HG03432 (cell line): ENCODE results near the gene C14orf39.
A peak's percentile ranks its signal among the peaks of the same experiment; 100 is the strongest.

Experiments used
- ATAC-seq: cut with Tn5 transposase; IDR thresholded peaks from one replicate; pipeline ENCODE4 v1.9.1; 2021; ENCODE audit warnings: mild to moderate bottlenecking, moderate library complexity; ENCODE audit not compliant: unreplicated experiment

The C14orf39 gene, protein sequence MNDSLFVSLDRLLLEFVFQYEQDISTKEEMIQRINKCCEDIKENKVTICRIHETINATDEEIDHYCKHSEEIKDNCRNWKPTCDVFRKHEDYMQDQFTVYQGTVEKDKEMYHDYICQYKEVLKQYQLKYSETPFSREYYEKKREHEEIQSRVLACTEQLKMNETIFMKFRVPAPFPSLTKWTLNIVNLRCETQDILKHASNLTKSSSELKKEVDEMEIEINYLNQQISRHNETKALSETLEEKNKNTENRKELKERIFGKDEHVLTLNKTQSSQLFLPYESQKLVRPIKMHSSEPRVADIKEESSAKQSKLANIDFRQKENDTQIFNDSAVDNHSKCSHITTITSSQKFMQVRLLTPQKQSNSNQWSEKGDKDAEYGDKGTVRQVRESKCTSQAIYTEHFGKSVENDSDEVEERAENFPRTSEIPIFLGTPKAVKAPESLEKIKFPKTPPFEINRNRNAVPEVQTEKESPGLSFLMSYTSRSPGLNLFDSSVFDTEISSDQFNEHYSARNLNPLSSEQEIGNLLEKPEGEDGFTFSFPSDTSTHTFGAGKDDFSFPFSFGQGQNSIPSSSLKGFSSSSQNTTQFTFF

DNA sequence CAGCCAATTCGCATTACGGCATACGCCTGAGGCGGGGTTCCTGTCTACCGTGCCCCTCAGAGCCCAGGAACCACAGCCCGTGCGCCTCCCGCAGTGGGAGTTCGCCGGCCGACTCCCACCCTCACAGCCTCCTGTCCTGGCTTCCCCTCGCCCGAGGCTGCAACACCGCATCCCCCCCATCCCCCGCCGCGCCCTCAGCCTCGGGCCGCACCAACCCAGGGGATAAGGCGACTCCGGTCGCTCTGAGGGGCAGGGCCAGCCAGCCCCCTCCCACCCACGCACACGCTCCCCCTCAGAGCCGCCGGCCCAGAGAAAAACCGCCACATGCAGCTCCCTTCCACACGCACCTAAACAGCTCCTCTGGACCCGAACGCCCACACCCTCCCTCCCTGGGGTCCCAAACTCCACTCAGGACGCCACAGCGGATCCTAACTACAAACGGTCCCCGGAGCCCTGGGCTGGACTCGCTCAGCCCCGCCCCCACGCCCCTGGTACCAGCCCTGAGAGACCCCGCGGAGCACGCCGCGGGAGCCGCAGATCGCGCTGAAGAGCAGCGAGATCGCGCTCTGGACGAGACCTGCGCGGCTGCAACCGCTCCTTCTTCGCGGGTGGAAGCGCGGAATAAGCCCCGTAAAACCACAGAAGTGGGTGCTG lies at the start of gene C14orf39:
Gene C14orf39, minus strand, starts transcription at position 466 of the 654 bp plus-strand sequence. CDS start 985 bp downstream, outside the sequence.
- ATAC-seq: no peak

DNA sequence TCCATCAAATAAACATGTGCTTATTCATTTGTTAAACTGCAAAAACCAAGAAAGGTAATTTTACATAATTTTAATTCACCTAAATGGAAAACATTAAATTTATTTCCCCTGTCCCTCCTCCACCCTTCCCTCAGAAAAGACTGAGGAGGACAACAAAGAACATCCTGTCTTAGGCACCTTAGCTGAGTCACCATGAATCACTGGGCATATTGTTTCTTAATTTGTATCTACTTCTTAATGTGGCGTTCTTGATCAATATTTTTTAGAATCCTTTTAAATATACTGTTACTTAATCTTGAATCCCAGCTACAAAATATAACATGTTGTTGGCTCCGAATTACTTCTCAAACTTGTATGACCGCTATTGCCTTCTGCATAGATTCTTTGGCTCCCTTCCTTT lies 46.6 kb upstream of the C14orf39 start:
- ATAC-seq: no peak

DNA sequence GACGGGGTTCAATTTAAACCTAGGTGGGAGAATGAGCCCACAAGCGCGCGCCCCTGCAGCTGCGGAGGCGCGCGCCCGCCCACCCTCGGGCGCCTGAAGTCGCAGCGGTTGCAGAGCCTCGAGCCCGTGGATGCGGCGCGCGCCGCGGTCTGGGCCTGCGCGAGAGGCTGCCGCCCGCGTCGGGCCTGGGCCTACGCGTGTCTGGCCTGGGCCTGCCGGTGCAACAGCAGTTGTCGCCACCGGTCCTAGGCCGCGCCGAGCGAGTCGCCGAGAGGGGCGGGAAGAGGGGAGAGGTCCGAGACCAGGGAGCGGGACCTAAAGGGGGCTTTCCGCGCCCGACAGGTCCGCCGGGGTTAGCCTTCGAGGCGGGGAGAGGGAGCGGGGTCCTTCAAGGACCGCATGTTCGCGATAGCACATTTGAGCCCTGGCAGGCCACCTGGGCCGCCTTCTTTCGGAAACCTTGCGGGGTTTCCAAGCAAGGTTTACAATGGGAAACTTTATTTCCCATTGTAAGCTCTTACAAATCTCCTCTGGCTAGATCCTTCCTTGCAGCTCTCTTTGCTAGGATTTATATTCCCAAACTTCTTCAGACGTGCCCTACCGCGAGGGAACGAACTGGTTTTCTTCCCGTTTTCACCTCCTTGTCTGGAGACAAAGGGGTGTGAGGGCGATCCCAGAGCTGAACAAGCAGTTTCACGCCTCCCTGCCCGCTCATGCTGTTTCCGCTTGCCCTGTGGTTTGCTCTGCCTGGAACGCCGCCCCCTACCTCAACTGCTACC lies 29.8 kb upstream of the C14orf39 start:
- ATAC-seq: peak; percentile 23

DNA sequence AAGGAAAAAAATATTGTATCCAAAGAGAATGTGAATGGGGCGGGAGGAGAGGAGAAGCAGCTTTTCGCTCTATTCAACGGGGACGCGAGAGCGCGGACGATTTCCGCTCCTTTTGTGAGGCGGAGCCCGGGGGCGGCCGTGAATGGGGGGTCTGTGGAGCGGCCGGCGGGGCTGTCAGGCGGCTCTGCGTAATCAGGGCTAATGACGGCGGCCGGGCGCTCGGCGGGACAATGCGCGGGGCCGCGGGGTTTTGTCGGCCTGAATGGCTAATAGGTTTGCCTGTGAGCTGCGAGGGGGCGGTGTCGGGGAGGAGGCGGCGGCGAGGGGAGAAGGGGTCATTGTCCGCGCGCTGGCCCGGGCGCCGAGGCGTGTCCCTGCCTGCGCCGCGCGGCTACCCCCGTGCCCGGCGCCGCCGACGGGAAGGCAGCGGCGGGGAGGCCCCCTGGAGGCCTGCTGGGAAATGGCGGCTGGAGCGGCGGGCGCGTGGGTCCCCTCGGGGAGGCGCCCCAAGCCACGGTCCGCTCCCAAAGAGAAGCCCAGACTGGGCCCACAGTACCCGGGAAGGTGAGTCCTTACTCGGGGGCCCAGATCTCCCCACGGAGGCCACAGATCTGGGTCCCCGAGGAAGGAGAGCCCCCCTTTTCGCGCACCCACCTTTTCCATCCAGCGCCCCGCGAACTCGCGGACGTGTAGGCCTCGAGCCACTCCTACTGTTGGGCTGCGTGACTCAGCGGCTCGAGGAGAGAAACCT lies 29.1 kb upstream of the C14orf39 start:
- ATAC-seq: peak; percentile 77

DNA sequence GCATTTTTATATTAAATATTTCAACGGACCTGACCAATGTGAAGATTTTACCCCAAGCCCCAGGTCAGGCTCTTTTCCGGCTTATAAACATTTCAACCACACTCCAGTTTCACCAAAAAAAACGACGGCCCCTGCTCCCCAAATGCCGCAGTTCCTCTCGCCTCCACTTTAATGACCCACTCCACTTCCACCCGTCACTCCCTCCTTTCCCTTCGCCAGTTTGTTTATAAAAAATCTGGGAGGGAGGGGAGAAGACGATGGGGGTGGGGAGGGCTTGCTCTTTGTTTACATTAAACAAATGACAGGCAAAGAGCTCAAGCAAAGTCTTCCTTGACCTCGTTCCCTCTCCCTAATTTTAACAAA lies 28.5 kb upstream of the C14orf39 start:
- ATAC-seq: no peak

GRCh38 chr14:60512973-60513571 lies 27.2 kb upstream of the C14orf39 start:
- no peak for ATAC-seq

GRCh38 chr14:60512126-60512525 lies 26.3 kb upstream of the C14orf39 start:
- ATAC-seq: no peak

DNA sequence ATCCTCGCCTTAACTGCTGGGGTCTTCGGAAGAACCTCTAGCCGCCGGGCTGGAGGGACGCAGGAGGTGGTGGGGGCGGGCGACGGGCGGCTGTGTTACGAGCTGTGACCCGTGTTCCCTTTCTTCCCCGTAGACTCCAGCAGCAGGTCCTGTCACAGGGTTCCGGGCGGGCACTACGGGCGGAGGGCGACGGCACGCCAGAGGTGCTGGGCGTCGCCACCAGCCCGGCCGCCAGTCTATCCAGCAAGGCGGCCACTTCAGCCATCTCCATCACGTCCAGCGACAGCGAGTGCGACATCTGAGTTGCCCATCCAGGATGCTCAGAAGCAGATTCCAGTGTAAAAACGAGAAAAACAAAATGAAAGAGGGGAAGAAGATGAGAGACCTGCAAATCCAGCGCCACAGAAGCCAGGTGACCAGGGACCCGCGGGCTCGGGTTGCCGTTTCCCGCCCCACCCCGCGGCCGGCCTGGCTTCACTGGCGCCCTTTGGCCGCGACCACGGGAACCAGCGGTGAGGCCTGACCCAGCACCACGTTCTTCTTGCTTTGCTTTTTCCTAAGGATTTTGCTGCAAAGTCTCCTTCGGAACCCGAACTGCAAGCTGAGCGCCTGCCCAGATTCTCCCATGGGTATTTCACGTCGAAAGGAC lies 25.2 kb upstream of the C14orf39 start:
- no peak for ATAC-seq

- ATAC-seq: no peak
Observed at GRCh38 chr14:60510254-60510950, 24.5 kb upstream of the C14orf39 start.

- ATAC-seq: no peak
Observed at GRCh38 chr14:60509438-60510253, 23.8 kb upstream of the C14orf39 start.

GRCh38 chr14:60508707-60509437 lies 23.0 kb upstream of the C14orf39 start, which contains the start of gene SIX6:
Gene SIX6, plus strand, starts transcription at chr14:60509146. Its CDS starts 253 bp downstream, at chr14:60509399.
- ATAC-seq: no peak

DNA sequence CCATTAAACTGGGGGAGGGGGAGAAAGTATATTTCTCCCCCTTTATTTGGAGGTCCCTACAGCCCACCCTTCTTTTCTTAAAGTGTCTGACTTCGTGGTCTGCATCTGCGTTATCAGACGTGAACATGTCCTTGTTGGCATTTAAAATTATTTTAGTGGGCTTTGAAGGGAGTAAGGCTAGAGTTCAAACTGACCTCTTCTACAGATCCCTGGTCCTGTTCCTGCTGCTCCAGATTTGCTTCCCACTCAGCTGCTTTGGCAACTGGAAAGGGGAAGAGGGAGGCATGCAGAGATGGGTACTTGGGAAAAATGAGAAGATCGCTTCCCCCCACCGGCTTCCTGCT lies 22.5 kb upstream of the C14orf39 start:
- ATAC-seq: no peak

DNA sequence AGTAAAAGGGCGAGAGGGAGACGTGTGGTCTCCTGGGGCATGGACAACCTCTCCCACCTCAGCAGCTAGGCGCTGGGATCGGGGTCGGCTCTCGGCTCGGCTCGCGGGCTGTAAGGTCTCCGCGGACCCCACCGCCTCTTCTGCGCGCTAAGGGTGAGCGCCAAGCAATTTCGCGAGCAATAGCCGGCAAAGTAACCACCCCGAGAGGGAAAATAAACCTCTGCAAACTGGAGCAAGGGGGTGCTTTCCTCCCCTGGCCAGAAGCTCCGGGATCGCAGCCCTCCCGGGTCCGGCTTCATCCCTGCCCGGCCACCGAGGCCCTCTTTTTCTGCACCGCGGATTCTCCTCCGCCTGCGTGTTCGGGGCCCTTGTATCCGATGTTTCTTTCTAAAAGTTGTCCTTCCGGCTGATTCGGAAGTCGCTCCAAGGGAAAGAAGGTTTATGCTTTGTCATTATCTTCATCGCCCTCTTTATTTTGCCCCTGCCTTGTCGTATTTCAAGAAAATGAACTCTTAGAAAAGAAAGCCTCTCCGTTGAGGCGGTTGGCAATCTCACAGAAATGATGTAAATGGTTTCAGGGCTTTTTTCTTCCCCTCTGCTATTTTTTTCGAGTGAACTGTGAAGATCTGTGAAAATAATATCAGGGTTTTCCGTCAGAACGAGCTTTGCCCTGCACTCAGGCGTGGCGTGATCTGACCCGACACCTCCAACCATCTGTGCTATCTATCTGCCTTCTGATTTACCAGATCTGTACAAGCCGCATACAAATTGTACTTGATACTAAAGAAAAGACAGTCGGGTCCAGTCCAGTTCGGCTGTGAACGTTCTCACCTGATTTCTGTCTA lies 21.3 kb upstream of the C14orf39 start:
- ATAC-seq: no peak

DNA sequence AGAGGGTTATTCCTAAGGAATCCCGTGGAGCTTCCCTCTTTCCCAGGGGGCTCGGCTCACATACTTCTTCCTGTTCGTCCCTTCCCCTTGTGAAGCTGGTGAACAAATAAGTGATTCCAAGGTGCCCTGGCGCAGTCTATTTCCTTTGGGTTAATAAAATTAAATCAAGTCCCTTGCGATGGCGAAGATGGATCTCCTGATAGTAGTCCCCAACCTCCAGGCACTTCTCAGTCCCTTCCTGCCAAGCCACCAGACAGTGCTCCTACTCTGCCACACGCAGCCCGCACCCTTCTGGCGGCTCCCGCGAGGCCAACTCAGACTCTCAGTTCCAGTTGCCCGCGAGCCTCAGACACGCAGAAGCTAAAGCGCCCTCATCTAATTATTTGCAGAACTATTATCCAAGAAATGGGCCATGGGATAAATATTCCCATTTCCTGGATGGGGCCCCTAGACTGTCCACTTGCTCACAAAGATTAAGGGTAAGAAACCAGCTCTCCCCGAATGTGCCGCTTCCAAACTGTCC lies 20.7 kb upstream of the C14orf39 start:
- no peak for ATAC-seq

GRCh38 chr14:60506010-60506409 lies 20.1 kb upstream of the C14orf39 start:
- ATAC-seq: no peak

GRCh38 chr14:60505448-60505847 lies 19.6 kb upstream of the C14orf39 start:
- no peak for ATAC-seq
